DMS153 treated with DMSO at 0.1 percent for 48 hours (cell line): ENCODE results near the gene MRPL40.
"Not testable (repeated sequence)": the region's sequence is repeated elsewhere in the genome, so short reads cannot be mapped to it uniquely, and the experiment has no call there.

Experiments used
- DNase-seq: peaks from one replicate; lab custom pipeline; 2025; ENCODE audit not compliant: unreplicated experiment; lab: John Stamatoyannopoulos, UW

MRPL40 gene

GRCh38 chr22:19406846-19407245 lies 25.5 kb upstream of the MRPL40 start:
- DNase-seq = no peak

GRCh38 chr22:19407649-19408606 lies 24.4 kb upstream of the MRPL40 start:
- DNase-seq = no peak

- DNase-seq = no peak
Measured at GRCh38 chr22:19410941-19411689, 21.2 kb upstream of the MRPL40 start.

GRCh38 chr22:19411690-19412045 lies 20.7 kb upstream of the MRPL40 start:
- DNase-seq = no peak

- DNase-seq = no peak
Measured at GRCh38 chr22:19412478-19412877, 19.9 kb upstream of the MRPL40 start.

GRCh38 chr22:19412923-19413322 lies 19.4 kb upstream of the MRPL40 start:
- no peak for DNase-seq

GRCh38 chr22:19419086-19419463 lies 13.3 kb upstream of the MRPL40 start:
- DNase-seq = no peak

- no peak for DNase-seq
Measured at GRCh38 chr22:19419464-19420178, 12.7 kb upstream of the MRPL40 start.

- DNase-seq = no peak
Measured at GRCh38 chr22:19420321-19420720, 12.0 kb upstream of the MRPL40 start.

- no peak for DNase-seq
Measured at GRCh38 chr22:19422440-19423301, 9.7 kb upstream of the MRPL40 start.

- no peak for DNase-seq
Measured at GRCh38 chr22:19424186-19424500, 8.2 kb upstream of the MRPL40 start.

- no peak for DNase-seq
Measured at GRCh38 chr22:19429950-19430889, 2.1 kb upstream of the MRPL40 start.

GRCh38 chr22:19430890-19431541 lies 1.3 kb upstream of the MRPL40 start:
- DNase-seq = no peak

GRCh38 chr22:19431649-19432132 lies 654 bp upstream of the MRPL40 start, which contains the start of gene HIRA:
HIRA (minus strand) TSS chr22:19431733; CDS start chr22:19431476, 257 bp downstream.
- DNase-seq = peak; percentile 54

GRCh38 chr22:19434401-19434800 lies 2.1 kb downstream of the MRPL40 start:
- no peak for DNase-seq

GRCh38 chr22:19434829-19435580 lies 2.7 kb downstream of the MRPL40 start:
- no peak for DNase-seq

GRCh38 chr22:19436444-19437161 lies 4.3 kb downstream of the MRPL40 start:
- DNase-seq = not testable (repeated sequence)
